Measurements from ENCODE around the gene GYS2.

GRCh38 chr12:21566223-21566906 is 38.3 kb downstream of the GYS2 start:
- TF ChIP-seq POLR2A (IDR thresholded peaks at IDR 0.05; ENCODE audit: low read length) (no peak), GATA1 (IDR thresholded peaks at IDR 0.05; ENCODE audit: low read depth, low read length) (no peak)
